Neural cell (in vitro differentiated cells): ENCODE results near the gene ADAMTS17. TPM values are rescaled to one million over a fixed set of nuclear protein-coding genes. Genes with fewer than 3 reads are reported as not detected.

Experiments
- H2AFZ ChIP-seq: fragments of 200-600, 300-800 bp; sonication (generic), shearing (Covaris generic); 2 replicates; pipeline ENCODE4 v1.6.0; 2014; ENCODE audit warnings: low read depth, mild to moderate bottlenecking, antibody characterized with exemption, low read length, moderate library complexity
- H3F3A ChIP-seq: fragments of 200-600 bp; shearing (Covaris generic); 2 replicates; pipeline ENCODE4 v1.6.1; 2016; ENCODE audit warnings: mild to moderate bottlenecking, moderate library complexity, mixed read lengths, antibody characterized with exemption, low read length; ENCODE audit not compliant: insufficient read depth, poor library complexity, severe bottlenecking
- H3K27ac ChIP-seq: fragments of 200-600, 300-800 bp; sonication (generic), shearing (Covaris generic); 2 replicates; pipeline ENCODE4 v1.5.1; 2014; ENCODE audit warnings: mild to moderate bottlenecking, low read length, moderate library complexity
- H3K27me3 ChIP-seq: fragments of 300-800, 200-600 bp; sonication (generic), shearing (Covaris generic); 2 replicates; pipeline ENCODE4 v1.6.0; 2014; ENCODE audit warnings: mild to moderate bottlenecking, low read depth, low read length, moderate library complexity; ENCODE audit not compliant: insufficient read depth
- H3K36me3 ChIP-seq: fragments of 300-800, 200-600 bp; sonication (generic), shearing (Covaris generic); 2 replicates; pipeline ENCODE4 v1.5.1; 2014; ENCODE audit warnings: mild to moderate bottlenecking, antibody characterized with exemption, low read length, moderate library complexity; ENCODE audit not compliant: insufficient read depth
- H3K4me2 ChIP-seq: fragments of 300-800, 200-600 bp; sonication (generic), shearing (Covaris generic); 2 replicates; pipeline ENCODE4 v1.6.0; 2014; ENCODE audit warnings: mild to moderate bottlenecking, low read length
- H3K4me3 ChIP-seq: fragments of 300-800, 200-600 bp; sonication (generic), shearing (Covaris generic); 2 replicates; pipeline ENCODE4 v1.5.1; 2014; ENCODE audit warnings: mild to moderate bottlenecking, low read length, moderate library complexity
- H3K79me2 ChIP-seq: fragments of 200-600 bp; shearing (Covaris generic); replicated peaks from 2 replicates; pipeline ENCODE4 v1.6.0; 2014; ENCODE audit warnings: mild to moderate bottlenecking, low read length, moderate library complexity; ENCODE audit not compliant: insufficient read depth
- H3K9ac ChIP-seq: fragments of 300-800, 200-600 bp; sonication (generic), shearing (Covaris generic); 2 replicates; pipeline ENCODE4 v1.6.1; 2016; ENCODE audit warnings: mild to moderate bottlenecking, low read length, mixed read lengths
- H3K9me2 ChIP-seq: fragments of 200-600 bp; shearing (Covaris generic); 2 replicates; pipeline ENCODE4 v1.6.1; 2016; ENCODE audit warnings: mild to moderate bottlenecking, low read length, mixed read lengths; ENCODE audit not compliant: insufficient read depth
- H3K9me3 ChIP-seq: fragments of 200-600, 300-800 bp; sonication (generic), shearing (Covaris generic); 2 replicates; pipeline ENCODE4 v1.6.1; 2016; ENCODE audit warnings: mild to moderate bottlenecking, mixed run types, low read length, moderate library complexity, mixed read lengths
- H4K20me1 ChIP-seq: fragments of 200-600 bp; shearing (Covaris generic); 2 replicates; pipeline ENCODE4 v1.6.1; 2016; ENCODE audit warnings: mild to moderate bottlenecking, mixed run types; ENCODE audit not compliant: insufficient read depth
- CTCF ChIP-seq: fragments of 450-650 bp; IDR thresholded peaks from 2 replicates; pipeline ENCODE4 v1.5.1; 2014; ENCODE audit warnings: antibody characterized with exemption, mild to moderate bottlenecking, moderate library complexity; ENCODE audit not compliant: poor library complexity, severe bottlenecking
- EP300 ChIP-seq: fragments of 450-650 bp; conservative IDR thresholded peaks from 2 replicates; pipeline ENCODE4 v1.6.1; 2014; ENCODE audit warnings: antibody characterized with exemption, mild to moderate bottlenecking, moderate library complexity; ENCODE audit not compliant: poor library complexity, severe bottlenecking
- EZH2 ChIP-seq: fragments of 200-600, 300-800 bp; shearing (Covaris generic), sonication (generic); IDR thresholded peaks from 2 replicates; pipeline ENCODE4 v1.6.1; 2014; ENCODE audit warnings: antibody characterized with exemption, low read length, borderline replicate concordance, mild to moderate bottlenecking; ENCODE audit not compliant: insufficient read depth, poor library complexity, severe bottlenecking
- MXI1 ChIP-seq: fragments of 450-650 bp; conservative IDR thresholded peaks from 2 replicates; pipeline ENCODE4 v1.6.1; 2014; ENCODE audit warnings: antibody characterized with exemption, mild to moderate bottlenecking; ENCODE audit not compliant: poor library complexity, severe bottlenecking
- POLR2AphosphoS5 ChIP-seq: IDR thresholded peaks from 2 replicates; pipeline ENCODE4 v1.6.1; 2012
- RAD21 ChIP-seq: fragments of 450-650 bp; conservative IDR thresholded peaks from 2 replicates; pipeline ENCODE4 v1.6.1; 2014; ENCODE audit warnings: antibody characterized with exemption, mild to moderate bottlenecking, moderate library complexity
- SMC3 ChIP-seq: fragments of 450-650 bp; conservative IDR thresholded peaks from 2 replicates; pipeline ENCODE4 v1.6.1; 2014; ENCODE audit warnings: antibody characterized with exemption, mild to moderate bottlenecking, moderate library complexity; ENCODE audit not compliant: poor library complexity
- TAF1 ChIP-seq: IDR thresholded peaks from 2 replicates; pipeline ENCODE4 v1.6.1; 2012; ENCODE audit warnings: low read depth
- polyA plus RNA-seq: library from polyadenylated mRNA; depleted of rRNA; stranded (reverse); fragments of >200 nt; gene quantifications from 2 replicates; pipeline ENCODE4 v1.2.3, GENCODE V29; 2014
- TF ChIP-seq, protein P1 (sequence below): IDR thresholded peaks from 2 replicates; pipeline ENCODE4 v1.6.1; 2012; ENCODE audit warnings: borderline replicate concordance

ADAMTS17 gene
- polyA plus RNA-seq, 1 donor from 2014 or later: 0.04 TPM

- H3K79me2 ChIP-seq: no peaks in the 10 kb centered on the region
- no peaks in the 10 kb centered on the region for H3K9me2 ChIP-seq
- H4K20me1 ChIP-seq: no peaks in the 10 kb centered on the region
- H3K4me3 ChIP-seq: no peak overlapping the region
- H3F3A ChIP-seq: no peaks in the 10 kb centered on the region
- H2AFZ ChIP-seq: no peak overlapping the region
- no peaks in the 10 kb centered on the region for H3K9me3 ChIP-seq
- H3K9ac ChIP-seq: no peak overlapping the region
- no peak overlapping the region for H3K4me2 ChIP-seq
- no peak for TF ChIP-seq CTCF
- H3K27ac ChIP-seq: no peak overlapping the region
- H3K27me3 ChIP-seq: no peaks in the 10 kb centered on the region
- no peaks in the 10 kb centered on the region for H3K36me3 ChIP-seq
These were observed 298.6 kb downstream of the ADAMTS17 start for GRCh38 chr15:100043068-100043641.

GRCh38 chr15:100042558-100042957 lies 299.2 kb downstream of the ADAMTS17 start:
- H3K36me3 ChIP-seq: no peaks in the 10 kb centered on the region
- no peaks in the 10 kb centered on the region for H4K20me1 ChIP-seq
- H3K4me2 ChIP-seq: no peak overlapping the region
- no peak overlapping the region for H3K9ac ChIP-seq
- H3K4me3 ChIP-seq: no peak overlapping the region
- no peak overlapping the region for H2AFZ ChIP-seq
- no peak for TF ChIP-seq MXI1
- TF ChIP-seq SMC3: no peak
- no peak for TF ChIP-seq EP300
- no peak for TF ChIP-seq TAF1
- TF ChIP-seq, protein P1, sequence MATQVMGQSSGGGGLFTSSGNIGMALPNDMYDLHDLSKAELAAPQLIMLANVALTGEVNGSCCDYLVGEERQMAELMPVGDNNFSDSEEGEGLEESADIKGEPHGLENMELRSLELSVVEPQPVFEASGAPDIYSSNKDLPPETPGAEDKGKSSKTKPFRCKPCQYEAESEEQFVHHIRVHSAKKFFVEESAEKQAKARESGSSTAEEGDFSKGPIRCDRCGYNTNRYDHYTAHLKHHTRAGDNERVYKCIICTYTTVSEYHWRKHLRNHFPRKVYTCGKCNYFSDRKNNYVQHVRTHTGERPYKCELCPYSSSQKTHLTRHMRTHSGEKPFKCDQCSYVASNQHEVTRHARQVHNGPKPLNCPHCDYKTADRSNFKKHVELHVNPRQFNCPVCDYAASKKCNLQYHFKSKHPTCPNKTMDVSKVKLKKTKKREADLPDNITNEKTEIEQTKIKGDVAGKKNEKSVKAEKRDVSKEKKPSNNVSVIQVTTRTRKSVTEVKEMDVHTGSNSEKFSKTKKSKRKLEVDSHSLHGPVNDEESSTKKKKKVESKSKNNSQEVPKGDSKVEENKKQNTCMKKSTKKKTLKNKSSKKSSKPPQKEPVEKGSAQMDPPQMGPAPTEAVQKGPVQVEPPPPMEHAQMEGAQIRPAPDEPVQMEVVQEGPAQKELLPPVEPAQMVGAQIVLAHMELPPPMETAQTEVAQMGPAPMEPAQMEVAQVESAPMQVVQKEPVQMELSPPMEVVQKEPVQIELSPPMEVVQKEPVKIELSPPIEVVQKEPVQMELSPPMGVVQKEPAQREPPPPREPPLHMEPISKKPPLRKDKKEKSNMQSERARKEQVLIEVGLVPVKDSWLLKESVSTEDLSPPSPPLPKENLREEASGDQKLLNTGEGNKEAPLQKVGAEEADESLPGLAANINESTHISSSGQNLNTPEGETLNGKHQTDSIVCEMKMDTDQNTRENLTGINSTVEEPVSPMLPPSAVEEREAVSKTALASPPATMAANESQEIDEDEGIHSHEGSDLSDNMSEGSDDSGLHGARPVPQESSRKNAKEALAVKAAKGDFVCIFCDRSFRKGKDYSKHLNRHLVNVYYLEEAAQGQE: no peak
- TF ChIP-seq POLR2AphosphoS5: no peak
- no peak for TF ChIP-seq EZH2
- TF ChIP-seq CTCF: no peak
- no peak for TF ChIP-seq RAD21
- H3K27me3 ChIP-seq: no peaks in the 10 kb centered on the region
- H3K79me2 ChIP-seq: no peaks in the 10 kb centered on the region
- H3K9me3 ChIP-seq: no peaks in the 10 kb centered on the region
- H3K27ac ChIP-seq: no peak overlapping the region
- no peaks in the 10 kb centered on the region for H3F3A ChIP-seq
- no peaks in the 10 kb centered on the region for H3K9me2 ChIP-seq
